DND-41 (cell line): ENCODE results near the gene NRROS.

Experiments used
- EZH2 ChIP-seq: IDR thresholded peaks from 3 replicates; pipeline ENCODE4 v1.6.1; 2012; ENCODE audit warnings: borderline replicate concordance, low read depth, mild to moderate bottlenecking, moderate library complexity, low read length, inconsistent platforms; ENCODE audit not compliant: severe bottlenecking
- TF ChIP-seq, protein P1 (sequence below): IDR thresholded peaks from 2 replicates; pipeline ENCODE4 v1.5.1; 2012; ENCODE audit warnings: borderline replicate concordance, low read length, moderate library complexity, mild to moderate bottlenecking; ENCODE audit not compliant: poor library complexity, severe bottlenecking; ENCODE audit errors: extremely low read depth

DNA sequence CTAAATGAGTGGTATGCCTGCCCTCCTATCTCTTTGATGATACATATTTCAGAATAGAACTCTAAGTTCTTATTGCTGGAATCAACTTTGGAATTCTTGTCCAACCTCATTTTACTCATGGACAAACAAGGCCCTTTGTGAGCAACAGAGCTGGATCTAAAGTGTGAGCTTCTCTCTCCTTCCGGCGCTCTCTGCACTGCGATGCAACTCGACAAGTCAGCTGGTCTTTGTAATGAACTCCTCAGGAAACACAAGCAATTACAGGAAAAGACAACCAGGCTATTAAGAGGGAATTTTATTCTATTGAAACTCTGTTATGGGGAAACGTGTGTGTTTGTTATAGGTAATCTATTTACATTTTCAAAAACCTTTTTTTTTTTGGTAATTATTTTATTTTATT is 20.3 kb upstream of the NRROS start:
- TF ChIP-seq, protein P1, sequence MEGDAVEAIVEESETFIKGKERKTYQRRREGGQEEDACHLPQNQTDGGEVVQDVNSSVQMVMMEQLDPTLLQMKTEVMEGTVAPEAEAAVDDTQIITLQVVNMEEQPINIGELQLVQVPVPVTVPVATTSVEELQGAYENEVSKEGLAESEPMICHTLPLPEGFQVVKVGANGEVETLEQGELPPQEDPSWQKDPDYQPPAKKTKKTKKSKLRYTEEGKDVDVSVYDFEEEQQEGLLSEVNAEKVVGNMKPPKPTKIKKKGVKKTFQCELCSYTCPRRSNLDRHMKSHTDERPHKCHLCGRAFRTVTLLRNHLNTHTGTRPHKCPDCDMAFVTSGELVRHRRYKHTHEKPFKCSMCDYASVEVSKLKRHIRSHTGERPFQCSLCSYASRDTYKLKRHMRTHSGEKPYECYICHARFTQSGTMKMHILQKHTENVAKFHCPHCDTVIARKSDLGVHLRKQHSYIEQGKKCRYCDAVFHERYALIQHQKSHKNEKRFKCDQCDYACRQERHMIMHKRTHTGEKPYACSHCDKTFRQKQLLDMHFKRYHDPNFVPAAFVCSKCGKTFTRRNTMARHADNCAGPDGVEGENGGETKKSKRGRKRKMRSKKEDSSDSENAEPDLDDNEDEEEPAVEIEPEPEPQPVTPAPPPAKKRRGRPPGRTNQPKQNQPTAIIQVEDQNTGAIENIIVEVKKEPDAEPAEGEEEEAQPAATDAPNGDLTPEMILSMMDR: no peak
- no peak for TF ChIP-seq EZH2
